ENCODE data around the gene NALCN.
"Not testable (repeated sequence)": the region's sequence is repeated elsewhere in the genome, so short reads cannot be mapped to it uniquely, and the experiment has no call there.

The NALCN gene

GRCh38 chr13:101341464-101341863 is 74.8 kb downstream of the NALCN start:
- DNase-seq (ENCODE audit: low read depth in 1 of 2, low spot score in 1 of 2): no peak

GRCh38 chr13:101339202-101339601 is 77.1 kb downstream of the NALCN start:
- no peak for DNase-seq (ENCODE audit: low read depth in 1 of 2, low spot score in 1 of 2)

GRCh38 chr13:101332583-101332982 is 83.7 kb downstream of the NALCN start:
- no peak for DNase-seq (ENCODE audit: low read depth in 1 of 2, low spot score in 1 of 2)

GRCh38 chr13:101331731-101332130 is 84.6 kb downstream of the NALCN start:
- no peak for DNase-seq (ENCODE audit: low read depth in 1 of 2, low spot score in 1 of 2)

- no peak for DNase-seq (ENCODE audit: low read depth in 1 of 2, low spot score in 1 of 2)
Observed at GRCh38 chr13:101327871-101328270, 88.4 kb downstream of the NALCN start.

GRCh38 chr13:101326710-101327109 is 89.6 kb downstream of the NALCN start:
- no peak for DNase-seq (ENCODE audit: low read depth in 1 of 2, low spot score in 1 of 2)

- DNase-seq (ENCODE audit: low read depth in 1 of 2, low spot score in 1 of 2): no peak
Observed at GRCh38 chr13:101325423-101325822, 90.9 kb downstream of the NALCN start.

GRCh38 chr13:101323601-101324000 is 92.7 kb downstream of the NALCN start:
- DNase-seq (ENCODE audit: low read depth in 1 of 2, low spot score in 1 of 2): no peak

GRCh38 chr13:101317986-101318523 is 98.3 kb downstream of the NALCN start:
- no peak for DNase-seq (ENCODE audit: low read depth in 1 of 2, low spot score in 1 of 2)

- not testable (repeated sequence) for DNase-seq (ENCODE audit: low read depth in 1 of 2, low spot score in 1 of 2)
Observed at GRCh38 chr13:101313479-101313878, 102.8 kb downstream of the NALCN start.

- no peak for DNase-seq (ENCODE audit: low read depth in 1 of 2, low spot score in 1 of 2)
Observed at GRCh38 chr13:101309014-101309619, 107.2 kb downstream of the NALCN start.

- DNase-seq (ENCODE audit: low read depth in 1 of 2, low spot score in 1 of 2): no peak
Observed at GRCh38 chr13:101308247-101309013, 107.9 kb downstream of the NALCN start.

- no peak for DNase-seq (ENCODE audit: low read depth in 1 of 2, low spot score in 1 of 2)
Observed at GRCh38 chr13:101307181-101307701, 109.1 kb downstream of the NALCN start.

- no peak for DNase-seq (ENCODE audit: low read depth in 1 of 2, low spot score in 1 of 2)
Observed at GRCh38 chr13:101306773-101307172, 109.5 kb downstream of the NALCN start.

GRCh38 chr13:101305981-101306411 is 110.3 kb downstream of the NALCN start:
- no peak for DNase-seq (ENCODE audit: low read depth in 1 of 2, low spot score in 1 of 2)

GRCh38 chr13:101303521-101303920 is 112.8 kb downstream of the NALCN start:
- no peak for DNase-seq (ENCODE audit: low read depth in 1 of 2, low spot score in 1 of 2)

- no peak for DNase-seq (ENCODE audit: low read depth in 1 of 2, low spot score in 1 of 2)
Observed at GRCh38 chr13:101301053-101301452, 115.3 kb downstream of the NALCN start.

- no peak for DNase-seq (ENCODE audit: low read depth in 1 of 2, low spot score in 1 of 2)
Observed at GRCh38 chr13:101300531-101300930, 115.8 kb downstream of the NALCN start.

- no peak for DNase-seq (ENCODE audit: low read depth in 1 of 2, low spot score in 1 of 2)
Observed at GRCh38 chr13:101298517-101298916, 117.8 kb downstream of the NALCN start.

GRCh38 chr13:101297794-101298193 is 118.5 kb downstream of the NALCN start:
- no peak for DNase-seq (ENCODE audit: low read depth in 1 of 2, low spot score in 1 of 2)

- DNase-seq (ENCODE audit: low read depth in 1 of 2, low spot score in 1 of 2): no peak
Observed at GRCh38 chr13:101292711-101293110, 123.6 kb downstream of the NALCN start.

All from activated T-helper 1 cell treated with anti-CD3 and anti-CD28 coated beads, Interleukin-2, amount 50 U/mL, for 16 hours (primary cell).